Measurements from ENCODE around the gene BTAF1.

DNA sequence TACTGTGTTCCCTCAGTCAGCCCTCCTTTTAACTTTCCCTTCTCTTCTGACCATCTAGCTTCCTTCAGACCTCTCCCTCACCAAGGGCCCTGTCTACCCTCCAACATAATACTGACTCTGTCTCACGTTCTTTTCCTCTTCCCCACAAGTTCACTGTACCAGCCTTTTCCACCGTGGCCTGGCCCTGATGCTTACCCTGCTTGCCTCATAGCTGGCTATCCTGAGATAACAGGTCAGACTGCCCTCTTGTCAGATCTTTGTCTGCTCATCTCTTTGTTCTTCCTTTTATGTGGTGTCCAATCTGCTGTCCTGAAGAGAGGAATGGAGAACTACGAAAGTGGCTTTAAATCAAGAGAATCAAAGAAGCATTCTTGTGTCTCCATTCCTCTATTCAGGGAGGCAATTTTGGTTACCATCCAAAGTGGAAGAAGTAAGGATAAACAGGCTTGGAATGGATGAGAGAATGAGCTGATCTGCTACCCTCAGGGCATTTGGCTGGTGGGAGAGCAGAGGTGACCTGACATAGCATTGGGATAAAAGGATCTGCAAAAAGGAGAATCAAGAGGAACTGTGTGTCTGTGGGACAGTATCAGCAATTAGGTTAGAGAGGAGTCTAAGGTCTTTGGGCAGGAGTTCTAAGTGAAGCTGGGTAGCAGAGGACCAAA is 8.1 kb downstream of the BTAF1 start:
- TF ChIP-seq, protein P1, sequence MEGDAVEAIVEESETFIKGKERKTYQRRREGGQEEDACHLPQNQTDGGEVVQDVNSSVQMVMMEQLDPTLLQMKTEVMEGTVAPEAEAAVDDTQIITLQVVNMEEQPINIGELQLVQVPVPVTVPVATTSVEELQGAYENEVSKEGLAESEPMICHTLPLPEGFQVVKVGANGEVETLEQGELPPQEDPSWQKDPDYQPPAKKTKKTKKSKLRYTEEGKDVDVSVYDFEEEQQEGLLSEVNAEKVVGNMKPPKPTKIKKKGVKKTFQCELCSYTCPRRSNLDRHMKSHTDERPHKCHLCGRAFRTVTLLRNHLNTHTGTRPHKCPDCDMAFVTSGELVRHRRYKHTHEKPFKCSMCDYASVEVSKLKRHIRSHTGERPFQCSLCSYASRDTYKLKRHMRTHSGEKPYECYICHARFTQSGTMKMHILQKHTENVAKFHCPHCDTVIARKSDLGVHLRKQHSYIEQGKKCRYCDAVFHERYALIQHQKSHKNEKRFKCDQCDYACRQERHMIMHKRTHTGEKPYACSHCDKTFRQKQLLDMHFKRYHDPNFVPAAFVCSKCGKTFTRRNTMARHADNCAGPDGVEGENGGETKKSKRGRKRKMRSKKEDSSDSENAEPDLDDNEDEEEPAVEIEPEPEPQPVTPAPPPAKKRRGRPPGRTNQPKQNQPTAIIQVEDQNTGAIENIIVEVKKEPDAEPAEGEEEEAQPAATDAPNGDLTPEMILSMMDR (IDR thresholded peaks at IDR 0.05), result no peak
- TF ChIP-seq POLR2A (IDR thresholded peaks at IDR 0.05), result no peak
